Dermis blood vessel endothelial cell (primary cell): Measurements from ENCODE around the gene OAS2. TPM values are rescaled to one million over a fixed set of nuclear protein-coding genes. Genes with fewer than 3 reads are reported as not detected.

Source experiments
- DNase-seq: peaks from one replicate; pipeline ENCODE4 v3.0.0; 2010
- total RNA-seq: library from RNA; depleted of rRNA; stranded (reverse); fragments of >200 nt; gene quantifications from 2 replicates; pipeline ENCODE4 v1.2.3, GENCODE V29; 2014

OAS2 gene, protein sequence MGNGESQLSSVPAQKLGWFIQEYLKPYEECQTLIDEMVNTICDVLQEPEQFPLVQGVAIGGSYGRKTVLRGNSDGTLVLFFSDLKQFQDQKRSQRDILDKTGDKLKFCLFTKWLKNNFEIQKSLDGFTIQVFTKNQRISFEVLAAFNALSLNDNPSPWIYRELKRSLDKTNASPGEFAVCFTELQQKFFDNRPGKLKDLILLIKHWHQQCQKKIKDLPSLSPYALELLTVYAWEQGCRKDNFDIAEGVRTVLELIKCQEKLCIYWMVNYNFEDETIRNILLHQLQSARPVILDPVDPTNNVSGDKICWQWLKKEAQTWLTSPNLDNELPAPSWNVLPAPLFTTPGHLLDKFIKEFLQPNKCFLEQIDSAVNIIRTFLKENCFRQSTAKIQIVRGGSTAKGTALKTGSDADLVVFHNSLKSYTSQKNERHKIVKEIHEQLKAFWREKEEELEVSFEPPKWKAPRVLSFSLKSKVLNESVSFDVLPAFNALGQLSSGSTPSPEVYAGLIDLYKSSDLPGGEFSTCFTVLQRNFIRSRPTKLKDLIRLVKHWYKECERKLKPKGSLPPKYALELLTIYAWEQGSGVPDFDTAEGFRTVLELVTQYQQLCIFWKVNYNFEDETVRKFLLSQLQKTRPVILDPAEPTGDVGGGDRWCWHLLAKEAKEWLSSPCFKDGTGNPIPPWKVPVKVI
- total RNA-seq = 7.5 and 8.4 TPM in 2 replicates

DNA sequence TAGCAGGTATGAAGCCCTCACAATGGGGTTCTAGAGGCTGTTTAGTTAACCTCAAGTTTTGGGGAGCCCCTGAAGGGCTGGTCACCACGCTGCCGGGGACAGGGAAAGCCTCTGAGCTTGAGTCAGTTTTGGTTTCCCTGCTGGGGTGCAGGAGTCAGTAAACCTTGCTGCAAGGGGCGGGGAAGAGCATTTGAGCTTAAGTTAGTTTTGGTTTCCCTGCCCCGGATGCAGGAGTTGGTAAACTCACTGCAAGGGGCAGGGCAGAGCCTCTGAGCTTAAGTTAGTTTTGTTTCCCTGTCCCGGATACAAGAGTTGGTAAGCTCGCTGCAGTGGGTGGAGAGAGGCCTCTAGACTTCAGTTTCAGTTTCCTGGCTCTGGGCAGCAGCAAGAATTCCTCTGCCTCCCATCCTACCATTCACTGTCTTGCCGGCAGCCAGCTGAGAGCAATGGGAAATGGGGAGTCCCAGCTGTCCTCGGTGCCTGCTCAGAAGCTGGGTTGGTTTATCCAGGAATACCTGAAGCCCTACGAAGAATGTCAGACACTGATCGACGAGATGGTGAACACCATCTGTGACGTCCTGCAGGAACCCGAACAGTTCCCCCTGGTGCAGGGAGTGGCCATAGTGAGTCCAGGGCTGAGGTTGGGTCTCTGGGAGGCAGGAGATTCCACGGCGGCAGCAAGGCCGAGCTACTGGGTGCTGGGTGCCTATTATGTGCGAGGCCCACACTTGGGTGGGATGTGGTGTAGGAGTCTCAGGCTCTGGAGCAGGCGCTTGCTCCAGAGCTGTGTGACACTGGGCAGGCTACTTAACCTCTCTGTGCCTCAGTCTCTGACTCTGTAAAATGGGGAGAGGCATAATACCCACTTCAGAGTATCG lies at the start of gene OAS2:
Gene OAS2, plus strand, starts transcription at position 357 of the 878 bp plus-strand sequence. Its CDS starts 90 bp downstream, at position 447.
- DNase-seq = peak; percentile 77

DNA sequence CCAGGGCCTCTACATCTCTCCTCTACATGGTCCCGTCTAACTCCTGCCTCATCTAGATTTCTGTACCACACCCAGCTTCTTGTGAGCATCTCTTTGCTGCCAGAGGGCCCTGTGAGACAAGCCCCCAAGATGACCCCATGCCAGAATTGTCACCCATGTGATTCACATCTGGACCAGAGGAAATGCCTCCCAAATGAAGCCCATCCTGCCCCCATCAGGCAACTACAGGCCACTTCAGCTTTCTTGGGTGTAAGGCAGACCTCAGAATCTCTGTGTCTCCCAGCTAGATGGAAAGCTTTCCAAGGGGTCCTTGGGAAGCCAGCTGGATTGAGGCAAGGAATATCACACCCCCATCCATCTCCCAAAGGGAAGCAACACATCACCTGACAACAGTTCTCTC lies 49.3 kb upstream of the OAS2 start:
- no peak for DNase-seq

DNA sequence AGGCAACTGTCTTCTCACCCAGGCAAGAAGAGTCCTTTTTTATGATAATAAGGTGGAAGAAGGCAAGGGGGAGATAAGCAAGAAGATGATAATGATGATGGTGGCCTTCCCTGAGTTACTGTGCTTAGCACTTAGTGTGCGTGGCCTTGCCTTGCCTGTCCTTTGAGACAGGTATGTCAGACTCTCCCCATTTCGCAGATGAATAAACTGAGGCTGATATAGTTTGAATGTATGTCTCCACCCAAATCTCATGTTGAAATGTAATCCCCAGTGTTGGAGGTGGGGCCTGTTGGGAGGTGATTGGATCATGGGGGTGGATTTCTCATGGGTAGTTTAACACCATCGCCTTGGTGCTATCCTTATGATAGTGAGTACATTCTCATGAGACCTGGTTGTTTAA lies 48.6 kb upstream of the OAS2 start:
- no peak for DNase-seq

DNA sequence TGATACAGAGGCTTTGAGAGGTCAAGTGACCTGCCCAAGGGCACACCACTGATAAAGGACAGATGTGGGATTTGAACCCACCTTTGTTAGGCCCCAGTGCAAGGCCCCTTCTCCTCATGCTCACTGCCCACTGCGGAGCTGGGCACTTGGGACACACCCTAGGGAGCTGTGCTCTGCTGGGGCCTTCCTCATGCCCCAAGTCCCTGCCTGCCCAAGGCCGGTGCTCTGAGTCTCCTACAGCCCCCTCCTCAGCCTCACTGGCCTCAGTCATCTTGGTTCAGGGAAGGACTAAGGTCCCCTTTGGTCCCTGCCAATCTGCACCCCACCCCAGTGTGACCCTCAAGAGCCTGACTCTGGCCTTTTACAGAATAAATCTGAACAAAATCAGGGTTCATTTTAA lies 48.0 kb upstream of the OAS2 start:
- DNase-seq = no peak

DNA sequence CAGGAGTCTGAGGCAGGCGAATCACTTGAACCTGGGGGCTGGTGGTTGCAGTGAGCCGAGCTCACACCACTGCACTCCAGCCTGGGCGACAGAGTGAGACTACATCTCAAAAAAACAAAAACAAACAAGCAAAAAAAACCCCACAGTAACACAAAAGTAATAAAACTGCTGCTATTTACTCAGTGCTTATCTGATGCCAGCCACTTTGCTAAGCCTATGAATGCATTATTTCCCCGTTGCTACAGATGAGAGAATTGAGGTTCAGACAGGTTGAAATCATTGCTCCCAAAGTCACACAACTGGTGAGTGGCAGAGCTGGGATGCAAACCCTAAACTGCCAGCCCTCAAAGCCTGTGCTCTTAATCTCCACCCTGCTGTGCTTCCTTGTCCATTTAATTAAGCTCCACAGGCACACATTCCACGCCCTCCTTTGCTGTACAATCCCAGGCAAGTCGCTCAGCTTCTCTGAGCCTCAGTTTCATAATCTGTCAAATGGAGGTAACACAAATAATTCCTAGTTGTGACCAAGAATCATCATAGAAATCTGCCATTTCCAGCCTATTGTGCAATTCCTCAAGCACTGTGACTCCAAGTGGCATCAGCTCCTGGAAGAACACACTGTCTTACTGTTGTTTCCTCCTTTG lies 45.7 kb upstream of the OAS2 start:
- DNase-seq = no peak

DNA sequence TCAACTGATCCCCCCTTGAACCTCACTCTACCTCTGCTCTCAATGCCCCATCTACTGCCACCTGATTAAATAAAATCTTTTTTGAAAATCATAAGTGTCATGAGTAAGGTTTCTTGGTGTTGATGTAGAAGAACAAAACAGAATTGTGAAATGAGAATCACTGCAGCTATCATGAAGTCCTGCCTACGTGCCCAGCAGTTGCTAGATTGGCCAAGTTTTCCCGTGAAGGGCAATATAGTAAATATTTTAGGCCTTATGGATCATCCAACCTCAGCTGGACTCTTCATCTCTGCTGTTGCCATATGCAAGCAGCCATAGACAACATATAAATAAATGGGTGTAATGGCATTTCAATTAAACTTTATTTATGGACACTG lies 45.2 kb upstream of the OAS2 start:
- DNase-seq = no peak

DNA sequence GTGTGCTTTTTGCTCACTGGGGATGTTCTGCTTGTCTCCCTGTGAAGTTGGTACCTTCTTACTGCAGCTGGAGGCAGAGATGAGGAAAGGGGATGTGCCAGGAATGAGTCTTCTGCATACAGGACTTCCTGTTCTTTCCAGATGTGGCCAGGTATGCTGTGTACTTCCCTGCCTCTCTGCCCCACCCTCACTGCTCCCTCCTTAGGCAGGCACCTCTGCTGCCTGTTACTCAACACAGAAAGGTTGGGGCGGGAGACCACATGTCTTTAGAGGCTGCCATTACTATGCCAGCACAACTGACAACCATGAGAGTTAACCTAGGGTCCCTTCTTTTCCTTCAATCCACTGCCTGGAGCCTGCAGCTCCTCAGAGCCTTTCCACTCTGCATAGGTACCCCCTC lies 42.1 kb upstream of the OAS2 start:
- DNase-seq = no peak

DNA sequence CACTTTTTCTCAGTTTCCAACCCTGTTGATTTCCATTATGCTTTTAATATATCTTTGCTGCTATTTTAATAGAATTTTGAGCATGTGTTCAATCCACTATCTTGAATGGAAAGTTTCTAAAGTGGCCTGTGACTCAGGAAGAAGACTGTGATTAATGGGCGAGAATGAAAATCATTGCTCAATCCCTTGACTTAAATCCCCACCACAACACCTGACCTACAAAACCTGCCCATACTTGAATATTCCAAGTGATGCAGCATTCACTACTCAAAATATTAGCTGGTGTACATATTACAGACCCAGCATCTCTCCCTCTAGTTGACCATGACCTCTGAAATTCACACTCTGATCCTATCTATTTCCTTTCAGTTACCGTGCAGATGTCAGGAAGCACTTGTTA lies 41.4 kb upstream of the OAS2 start:
- no peak for DNase-seq

DNA sequence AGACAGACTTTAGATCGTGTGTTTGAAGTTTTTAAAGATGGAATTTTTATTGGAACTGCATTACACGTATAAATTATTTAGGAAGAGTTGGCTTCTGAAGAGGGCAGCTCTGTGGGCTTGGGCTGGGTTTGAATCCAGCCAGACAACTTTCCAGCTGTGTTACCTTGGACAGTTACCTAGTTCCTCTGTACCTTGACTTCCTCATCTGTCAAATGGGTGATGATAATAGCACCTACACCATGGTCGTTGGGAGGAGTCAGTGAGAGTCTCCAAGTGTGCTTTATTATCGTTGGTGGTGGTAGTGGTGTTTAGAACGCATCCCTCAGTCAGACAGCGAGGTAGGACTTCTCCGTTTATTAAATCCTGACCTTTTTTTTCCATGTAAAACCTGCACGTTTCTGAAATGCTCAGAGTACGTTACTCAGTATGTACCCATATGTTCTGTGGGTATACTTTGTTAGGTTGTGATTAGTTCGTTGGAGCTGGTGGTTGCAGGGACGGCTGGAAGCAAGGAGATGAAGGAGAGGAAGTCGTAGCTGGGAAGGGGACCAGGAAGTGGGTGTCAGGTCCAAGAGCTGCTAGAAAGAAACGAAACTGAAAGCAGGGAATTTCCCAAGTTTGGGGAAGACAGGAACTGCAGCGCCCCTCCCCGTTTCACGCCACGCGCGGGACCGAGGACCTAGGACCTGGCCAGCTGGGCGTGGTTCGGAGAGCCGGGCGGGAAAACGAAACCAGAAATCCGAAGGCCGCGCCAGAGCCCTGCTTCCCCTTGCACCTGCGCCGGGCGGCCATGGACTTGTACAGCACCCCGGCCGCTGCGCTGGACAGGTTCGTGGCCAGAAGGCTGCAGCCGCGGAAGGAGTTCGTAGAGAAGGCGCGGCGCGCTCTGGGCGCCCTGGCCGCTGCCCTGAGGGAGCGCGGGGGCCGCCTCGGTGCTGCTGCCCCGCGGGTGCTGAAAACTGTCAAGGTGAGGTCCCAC lies 40.3 kb upstream of the OAS2 start, which contains the start of gene OAS3:
Gene OAS3, plus strand, starts transcription at position 734 of the 979 bp plus-strand sequence. Its CDS starts 57 bp downstream, at position 791.
- DNase-seq = peak; percentile 64

DNA sequence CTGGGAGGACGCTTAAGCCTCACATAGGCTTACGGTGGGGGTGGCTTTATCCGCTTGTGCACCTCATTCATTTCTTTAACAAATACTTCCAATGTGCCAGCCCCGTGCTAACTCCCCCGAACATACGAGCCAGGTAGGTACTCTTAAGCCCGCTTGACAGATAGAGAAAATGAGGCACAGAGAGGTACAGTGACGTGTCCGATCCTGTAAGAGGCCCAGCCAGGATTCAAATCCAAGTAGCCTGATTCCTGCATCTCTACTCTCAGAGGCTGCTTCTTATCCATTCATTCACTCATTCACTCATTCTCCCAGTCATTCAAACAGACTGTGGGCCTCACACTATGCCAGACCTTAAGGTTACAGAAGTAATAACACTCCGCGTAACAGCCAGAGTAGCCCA lies 39.6 kb upstream of the OAS2 start:
- DNase-seq = peak; percentile 20

DNA sequence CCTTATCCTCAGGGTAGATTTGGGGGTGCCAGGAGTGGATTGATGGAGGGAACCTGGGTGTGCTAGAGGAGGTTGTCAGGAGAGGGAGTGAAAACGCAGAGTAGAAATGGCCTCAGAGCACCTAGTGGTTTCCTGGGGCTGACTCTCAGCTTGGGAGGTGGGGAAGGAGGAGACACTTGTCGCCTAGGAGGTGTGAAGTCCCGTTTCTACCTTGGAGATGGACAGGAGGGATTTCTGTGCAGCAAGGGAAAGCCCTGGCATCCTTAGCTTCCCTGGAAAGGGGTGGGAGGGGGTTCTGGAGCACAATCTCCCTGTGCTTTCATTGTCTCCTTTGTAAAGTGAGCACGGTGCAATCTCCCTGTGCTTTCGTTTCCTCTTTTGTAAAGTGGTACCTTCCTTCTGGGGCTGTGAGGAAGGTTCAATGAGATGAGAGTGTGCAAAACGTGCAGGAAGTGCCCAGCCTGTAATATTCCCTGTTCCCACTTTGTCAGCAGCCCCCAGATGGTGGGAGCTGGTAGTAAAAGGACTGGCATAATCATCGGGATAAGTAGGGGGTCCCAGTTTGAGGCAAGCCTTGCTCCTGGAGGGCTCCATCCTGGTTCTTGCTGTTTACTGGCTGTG lies 38.4 kb upstream of the OAS2 start:
- no peak for DNase-seq

DNA sequence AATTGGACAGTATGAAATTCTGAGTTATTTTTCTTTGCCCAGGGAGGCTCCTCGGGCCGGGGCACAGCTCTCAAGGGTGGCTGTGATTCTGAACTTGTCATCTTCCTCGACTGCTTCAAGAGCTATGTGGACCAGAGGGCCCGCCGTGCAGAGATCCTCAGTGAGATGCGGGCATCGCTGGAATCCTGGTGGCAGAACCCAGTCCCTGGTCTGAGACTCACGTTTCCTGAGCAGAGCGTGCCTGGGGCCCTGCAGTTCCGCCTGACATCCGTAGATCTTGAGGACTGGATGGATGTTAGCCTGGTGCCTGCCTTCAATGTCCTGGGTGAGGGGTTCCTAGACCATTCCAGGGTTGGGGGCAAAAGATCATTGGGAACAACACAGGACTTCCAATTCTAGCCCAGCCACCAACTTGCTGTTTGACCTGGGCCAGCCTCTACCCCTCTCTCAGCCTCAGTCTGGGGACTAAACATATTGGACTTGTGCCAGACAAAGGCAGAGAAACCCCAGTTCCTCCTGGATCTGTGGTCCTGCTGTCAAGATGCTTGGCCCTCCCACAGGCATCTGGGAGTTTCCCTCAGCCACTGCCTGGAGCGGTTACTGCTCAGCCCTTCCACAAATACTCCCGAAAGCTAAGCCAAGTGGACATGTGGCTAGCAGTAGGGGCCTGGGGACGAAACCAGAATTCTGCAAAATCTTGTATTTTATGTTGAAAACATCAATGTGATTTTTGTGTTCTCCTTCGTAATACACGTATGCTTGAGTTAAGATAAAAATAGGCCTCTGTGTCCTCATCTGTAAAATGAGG lies 36.6 kb upstream of the OAS2 start:
- DNase-seq = no peak

DNA sequence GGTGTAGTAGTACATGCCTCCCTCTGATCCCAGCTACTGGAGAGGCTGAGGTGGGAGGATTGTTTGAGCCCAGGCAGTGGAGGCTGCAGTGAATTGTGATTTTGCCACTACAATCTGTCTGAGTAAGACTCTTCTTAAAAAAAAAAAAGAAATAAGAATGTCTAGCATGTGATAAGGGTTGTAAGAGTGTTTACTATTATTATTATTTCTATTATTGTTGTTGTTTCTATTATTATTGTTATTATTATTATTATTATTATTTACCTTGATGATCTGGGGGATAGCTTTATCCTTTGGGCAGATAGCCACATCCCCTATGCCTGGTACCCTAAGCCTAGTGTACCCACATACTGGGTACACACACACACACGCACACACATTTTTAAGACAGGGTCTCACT lies 35.7 kb upstream of the OAS2 start:
- DNase-seq = no peak

DNA sequence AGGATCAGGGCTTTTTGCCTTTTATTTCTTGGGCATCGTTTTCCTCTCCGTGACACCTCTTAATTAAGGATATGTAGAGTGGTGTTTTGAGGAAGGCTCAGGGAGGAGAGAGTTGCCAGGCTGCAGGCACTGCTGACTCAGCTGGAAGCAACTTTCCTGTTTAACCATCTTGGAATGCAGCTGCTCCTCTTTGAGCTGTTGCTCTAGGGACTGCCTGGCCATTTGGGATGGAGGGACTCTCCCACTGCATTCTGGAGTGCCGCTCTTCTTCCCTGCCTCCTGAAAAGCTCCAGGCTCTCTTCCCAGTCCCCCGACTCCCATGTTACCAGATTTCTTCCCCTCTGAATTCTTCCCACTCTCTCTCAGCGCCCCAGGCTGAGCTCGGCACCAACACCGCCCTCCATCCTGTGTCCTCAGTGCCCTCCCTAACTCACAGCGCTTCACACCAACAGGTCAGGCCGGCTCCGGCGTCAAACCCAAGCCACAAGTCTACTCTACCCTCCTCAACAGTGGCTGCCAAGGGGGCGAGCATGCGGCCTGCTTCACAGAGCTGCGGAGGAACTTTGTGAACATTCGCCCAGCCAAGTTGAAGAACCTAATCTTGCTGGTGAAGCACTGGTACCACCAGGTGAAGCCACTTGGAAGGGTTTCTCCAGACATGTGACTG lies 34.2 kb upstream of the OAS2 start:
- no peak for DNase-seq

DNA sequence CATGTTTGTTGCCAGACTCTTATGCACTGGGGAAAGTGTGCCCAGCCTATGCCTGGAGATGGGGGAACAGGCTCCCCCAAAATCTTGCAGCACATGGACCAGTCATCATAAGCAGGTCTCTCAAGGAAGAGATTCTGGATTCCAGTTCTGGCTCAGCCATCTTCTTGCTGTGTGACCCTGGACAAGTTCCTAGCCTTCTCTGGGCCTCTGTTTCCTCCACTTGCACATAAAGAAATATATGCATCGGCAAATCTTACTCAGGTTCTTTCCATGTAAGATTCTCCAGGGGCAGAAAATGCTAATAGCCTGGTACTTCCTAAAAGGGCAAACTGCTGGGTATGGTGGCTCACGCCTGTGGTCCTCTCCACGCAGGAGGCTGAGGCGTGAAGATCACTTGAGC lies 32.8 kb upstream of the OAS2 start:
- no peak for DNase-seq

DNA sequence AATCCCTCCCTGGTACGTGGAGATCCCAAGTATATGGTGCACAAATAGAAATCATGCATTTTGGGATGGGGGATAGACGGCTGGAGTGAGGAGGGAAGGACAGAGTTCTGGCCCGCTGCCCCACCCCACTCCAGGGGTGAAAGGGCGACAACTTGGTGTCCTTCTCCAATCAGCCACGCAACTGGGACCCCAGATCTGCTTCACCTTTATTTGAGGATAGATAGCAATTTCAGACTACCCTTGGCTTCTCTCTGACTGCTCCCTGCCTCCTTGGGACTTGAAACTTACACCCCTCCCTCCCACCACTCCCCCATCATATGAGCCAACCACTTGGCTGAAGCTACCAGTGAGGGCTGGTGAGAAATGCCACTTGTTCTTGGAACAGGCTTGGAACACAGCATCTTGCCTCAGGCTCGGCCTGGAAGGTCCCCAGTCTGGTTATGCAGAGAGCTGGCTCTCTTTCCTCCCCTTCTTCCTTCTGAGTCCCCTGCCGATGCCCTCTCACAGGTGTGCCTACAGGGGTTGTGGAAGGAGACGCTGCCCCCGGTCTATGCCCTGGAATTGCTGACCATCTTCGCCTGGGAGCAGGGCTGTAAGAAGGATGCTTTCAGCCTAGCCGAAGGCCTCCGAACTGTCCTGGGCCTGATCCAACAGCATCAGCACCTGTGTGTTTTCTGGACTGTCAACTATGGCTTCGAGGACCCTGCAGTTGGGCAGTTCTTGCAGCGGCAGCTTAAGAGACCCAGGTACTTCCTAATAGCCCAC lies 31.9 kb upstream of the OAS2 start:
- no peak for DNase-seq

DNA sequence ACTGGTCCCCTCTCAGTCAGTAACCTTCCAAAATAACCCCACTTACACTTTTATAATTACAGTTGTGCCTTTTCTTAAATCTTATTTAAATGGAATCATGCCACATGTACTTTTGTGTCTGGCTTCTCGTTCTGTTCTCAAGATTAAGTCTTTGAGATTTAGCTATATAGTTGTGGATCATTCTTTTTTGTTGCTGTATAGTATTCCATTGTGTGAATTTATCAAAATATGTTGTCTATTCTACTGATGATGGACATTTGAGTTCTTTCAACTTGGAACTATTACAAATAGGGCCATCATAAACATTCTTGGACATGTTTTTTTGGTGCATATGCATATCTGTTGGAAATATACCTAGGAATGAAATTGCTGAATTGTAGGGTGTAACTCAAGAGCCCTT lies 31.0 kb upstream of the OAS2 start:
- no peak for DNase-seq

DNA sequence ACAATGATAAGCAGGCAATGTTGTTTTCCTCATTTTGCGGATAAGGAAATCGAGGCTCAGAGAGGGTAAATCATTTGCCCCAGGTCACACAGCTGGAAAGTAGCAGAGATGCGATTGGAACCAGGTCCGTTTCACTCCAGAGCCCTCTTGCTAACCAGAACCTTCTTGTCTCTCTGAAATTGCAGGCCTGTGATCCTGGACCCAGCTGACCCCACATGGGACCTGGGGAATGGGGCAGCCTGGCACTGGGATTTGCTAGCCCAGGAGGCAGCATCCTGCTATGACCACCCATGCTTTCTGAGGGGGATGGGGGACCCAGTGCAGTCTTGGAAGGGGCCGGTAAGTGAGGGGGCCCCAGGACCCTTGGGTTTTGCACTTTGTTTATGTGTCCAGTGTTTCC lies 30.6 kb upstream of the OAS2 start:
- DNase-seq = no peak

DNA sequence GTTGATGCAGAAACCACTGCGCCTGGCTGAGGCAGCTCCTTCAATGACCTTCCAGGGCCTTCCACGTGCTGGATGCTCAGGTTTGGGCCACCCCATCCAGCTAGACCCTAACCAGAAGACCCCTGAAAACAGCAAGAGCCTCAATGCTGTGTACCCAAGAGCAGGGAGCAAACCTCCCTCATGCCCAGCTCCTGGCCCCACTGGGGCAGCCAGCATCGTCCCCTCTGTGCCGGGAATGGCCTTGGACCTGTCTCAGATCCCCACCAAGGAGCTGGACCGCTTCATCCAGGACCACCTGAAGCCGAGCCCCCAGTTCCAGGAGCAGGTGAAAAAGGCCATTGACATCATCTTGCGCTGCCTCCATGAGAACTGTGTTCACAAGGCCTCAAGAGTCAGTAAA lies 29.5 kb upstream of the OAS2 start:
- no peak for DNase-seq
